HepG2 (cell line): ENCODE measurements around the gene PACS2.

Experiments
- CEBPB ChIP-seq: IDR thresholded peaks from 2 replicates; pipeline ENCODE4 v1.6.1; 2011; ENCODE audit warnings: low read depth, low read length, improper control_type of control experiment, borderline replicate concordance
- GATAD2A ChIP-seq: IDR thresholded peaks from 2 replicates; pipeline ENCODE4 v1.6.1; 2016
- RBM39 ChIP-seq: fragments of 200-400 bp; formaldehyde crosslinking; IDR thresholded peaks from one replicate; pipeline ENCODE4 v1.6.1; 2018; ENCODE audit warnings: antibody characterized with exemption, mild to moderate bottlenecking, low read depth, low read length; ENCODE audit not compliant: poor library complexity, severe bottlenecking
- TF ChIP-seq, protein P1 (sequence below): sonication (generic); formaldehyde crosslinking; IDR thresholded peaks from 2 replicates; pipeline ENCODE4 v1.5.0; 2020; ENCODE audit warnings: mild to moderate bottlenecking, missing genetic modification reagents, moderate library complexity

DNA sequence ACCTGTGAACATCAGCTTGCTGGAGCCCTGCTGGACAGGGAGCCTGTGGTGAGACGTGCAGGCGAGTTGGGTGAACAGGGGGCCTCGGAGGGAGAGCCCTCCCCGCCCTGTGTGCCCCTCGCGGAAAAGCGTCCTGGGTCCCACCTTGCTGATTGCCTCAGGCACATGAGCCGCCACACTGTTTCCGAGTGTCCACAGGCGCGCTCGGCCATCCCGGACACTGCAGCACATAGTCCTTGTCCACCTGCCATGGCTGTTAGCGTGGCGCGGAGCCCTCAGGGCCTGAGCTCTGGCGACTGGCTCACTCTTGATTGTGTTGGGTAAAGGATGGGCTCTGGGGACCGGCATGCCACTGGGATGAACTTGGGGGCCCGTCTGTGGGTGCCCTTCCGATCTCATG, 40.0 kb downstream of the PACS2 start:
- TF ChIP-seq, protein P1, sequence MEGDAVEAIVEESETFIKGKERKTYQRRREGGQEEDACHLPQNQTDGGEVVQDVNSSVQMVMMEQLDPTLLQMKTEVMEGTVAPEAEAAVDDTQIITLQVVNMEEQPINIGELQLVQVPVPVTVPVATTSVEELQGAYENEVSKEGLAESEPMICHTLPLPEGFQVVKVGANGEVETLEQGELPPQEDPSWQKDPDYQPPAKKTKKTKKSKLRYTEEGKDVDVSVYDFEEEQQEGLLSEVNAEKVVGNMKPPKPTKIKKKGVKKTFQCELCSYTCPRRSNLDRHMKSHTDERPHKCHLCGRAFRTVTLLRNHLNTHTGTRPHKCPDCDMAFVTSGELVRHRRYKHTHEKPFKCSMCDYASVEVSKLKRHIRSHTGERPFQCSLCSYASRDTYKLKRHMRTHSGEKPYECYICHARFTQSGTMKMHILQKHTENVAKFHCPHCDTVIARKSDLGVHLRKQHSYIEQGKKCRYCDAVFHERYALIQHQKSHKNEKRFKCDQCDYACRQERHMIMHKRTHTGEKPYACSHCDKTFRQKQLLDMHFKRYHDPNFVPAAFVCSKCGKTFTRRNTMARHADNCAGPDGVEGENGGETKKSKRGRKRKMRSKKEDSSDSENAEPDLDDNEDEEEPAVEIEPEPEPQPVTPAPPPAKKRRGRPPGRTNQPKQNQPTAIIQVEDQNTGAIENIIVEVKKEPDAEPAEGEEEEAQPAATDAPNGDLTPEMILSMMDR (CRISPR knock-in tag) = no peak
- TF ChIP-seq RBM39 (no peak), GATAD2A (no peak), CEBPB (no peak)
